Measurements from ENCODE around the gene ITGAD. TPM values are rescaled to one million over a fixed set of nuclear protein-coding genes. Genes with fewer than 3 reads are reported as not detected.

The ITGAD gene
- total RNA-seq, 8 experiments from 2014 or later, result 0.33 to 0.36 (median 0.35) TPM; not detected in 5

- peak in 2 of 8 experiments; percentile 2 to 4 for ATAC-seq (replicated peaks in 6 of 8)
- Histone ChIP-seq H3K4me3 (peak overlapping the region; percentile 24 to 46 (median 36)), H3K4me1 (replicated peaks in 1 of 2) (peaks cover 8 to 10% of the 10 kb centered on the region in 2 donors), H3K27ac (peak overlapping the region in 1 of 2 donors; percentile 27)
- 0 to 57% (median 36%) methylated on average over 1 to 13 of the region's 15 CpGs; no CpG with 5 or more reads in 2 of the 10 experiments for WGBS, 10 experiments
- in situ Hi-C loops (cut with MboI; ENCODE audit: low pct_unique_long_range_greater_than_20kb in 2 of 9, low sequenced_read_pairs in 9 of 9, unreplicated experiment in 9 of 9), result loop anchor here in 3 of 9 experiments (25.0 kb wide), 2 partner anchors 391 to 509 kb away; partner anchors contain the start of genes SETD1A (in 2 of the 3) and ZNF267 (in 1 of the 3)
These were observed 78.2 kb downstream of the ITGAD start for GRCh38 chr16:31471241-31471874.

GRCh38 chr16:31471875-31472708 lies 79.0 kb downstream of the ITGAD start, which contains the start of gene TGFB1I1:
Gene TGFB1I1 (plus strand): TSS chr16:31472152. CDS start chr16:31472189, 37 bp downstream.
- in situ Hi-C loops (cut with MboI; ENCODE audit: low pct_unique_long_range_greater_than_20kb in 2 of 9, low sequenced_read_pairs in 9 of 9, unreplicated experiment in 9 of 9), result loop anchor here in 3 of 9 experiments (25.0 kb wide), 2 partner anchors 390 to 510 kb away; partner anchors contain the start of genes SETD1A (in 2 of the 3) and ZNF267 (in 1 of the 3)

GRCh38 chr16:31472709-31473203 lies 79.6 kb downstream of the ITGAD start:
- Histone ChIP-seq H3K4me3 (peak overlapping the region in 3 of 5 donors; percentile 36 to 46 (median 45)), H3K4me1 (replicated peaks in 1 of 2) (peaks cover 10 to 18% of the 10 kb centered on the region in 2 donors), H3K27ac (no peak overlapping the region)
- WGBS, 10 experiments, result 0 to 51% (median 37%) methylated on average over 1 to 9 of the region's 20 CpGs; no CpG with 5 or more reads in 5 of the 10 experiments
- ATAC-seq (replicated peaks in 6 of 8), result peak in 7 of 8 experiments; percentile 2 to 82 (median 31)
- in situ Hi-C loops (cut with MboI; ENCODE audit: low pct_unique_long_range_greater_than_20kb in 2 of 9, low sequenced_read_pairs in 9 of 9, unreplicated experiment in 9 of 9), result loop anchor here in 3 of 9 experiments (25.0 kb wide), 2 partner anchors 390 to 510 kb away; partner anchors contain the start of genes SETD1A (in 2 of the 3) and ZNF267 (in 1 of the 3)

More at GRCh38 chr16:31471875-31472708, 79.0 kb downstream of the ITGAD start, which contains the start of gene TGFB1I1:
- ATAC-seq (replicated peaks in 6 of 8), result peak; percentile 52 to 84 (median 72)
- WGBS, 10 experiments, result 0 to 1% methylated on average over 1 to 15 of the region's 63 CpGs; no CpG with 5 or more reads in 8 of the 10 experiments
- H3K4me1 ChIP-seq (replicated peaks in 1 of 2), result peaks cover 10 to 11% of the 10 kb centered on the region in 2 donors
- peak within 1 kb of the TSS in 1 of 2 donors; percentile 27 for H3K27ac ChIP-seq
- H3K4me3 ChIP-seq, result peak within 1 kb of the TSS; percentile 24 to 46 (median 36)

- ATAC-seq (replicated peaks in 6 of 8), result no peak
- Histone ChIP-seq H3K4me3 (no peak overlapping the region), H3K4me1 (replicated peaks in 1 of 2) (peaks cover 10 to 21% of the 10 kb centered on the region in 2 donors), H3K27ac (no peak overlapping the region)
- in situ Hi-C loops (cut with MboI; ENCODE audit: low pct_unique_long_range_greater_than_20kb in 2 of 9, low sequenced_read_pairs in 9 of 9, unreplicated experiment in 9 of 9), result loop anchor here in 3 of 9 experiments (25.0 kb wide), 2 partner anchors 389 to 511 kb away; partner anchors contain the start of genes SETD1A (in 2 of the 3) and ZNF267 (in 1 of the 3)
- 52 to 100% (median 100%) methylated on average over 1 to 6 of the region's 17 CpGs; no CpG with 5 or more reads in 3 of the 10 experiments for WGBS, 10 experiments
These were observed 80.3 kb downstream of the ITGAD start for GRCh38 chr16:31473264-31473984.

- ATAC-seq (replicated peaks in 6 of 8), result peak in 3 of 8 experiments; percentile 44 to 57 (median 46)
- WGBS, 10 experiments, result 50 to 84% (median 69%) methylated on average over 1 to 6 of the region's 12 CpGs; no CpG with 5 or more reads in 2 of the 10 experiments
- peaks cover 10 to 21% of the 10 kb centered on the region in 2 donors for H3K4me1 ChIP-seq (replicated peaks in 1 of 2)
- H3K27ac ChIP-seq, result no peak overlapping the region
- in situ Hi-C loops (cut with MboI; ENCODE audit: low pct_unique_long_range_greater_than_20kb in 2 of 9, low sequenced_read_pairs in 9 of 9, unreplicated experiment in 9 of 9), result loop anchor here in 3 of 9 experiments (25.0 kb wide), 2 partner anchors 388 to 512 kb away; partner anchors contain the start of genes SETD1A (in 2 of the 3) and ZNF267 (in 1 of the 3)
- no peak overlapping the region for H3K4me3 ChIP-seq
These were observed 81.1 kb downstream of the ITGAD start for GRCh38 chr16:31474173-31474714.

- Histone ChIP-seq H3K4me1 (replicated peaks in 1 of 2) (peaks cover 10 to 21% of the 10 kb centered on the region in 2 donors), H3K4me3 (no peak overlapping the region), H3K27ac (no peak overlapping the region)
- in situ Hi-C loops (cut with MboI; ENCODE audit: low pct_unique_long_range_greater_than_20kb in 2 of 9, low sequenced_read_pairs in 9 of 9, unreplicated experiment in 9 of 9), result loop anchor here in 3 of 9 experiments (25.0 kb wide), 2 partner anchors 387 to 513 kb away; partner anchors contain the start of genes SETD1A (in 2 of the 3) and ZNF267 (in 1 of the 3)
- no peak for ATAC-seq (replicated peaks in 6 of 8)
- WGBS, 10 experiments, result 70 to 98% (median 87%) methylated on average over 2 to 11 of the region's 12 CpGs; no CpG with 5 or more reads in 1 of the 10 experiments
These were observed 81.9 kb downstream of the ITGAD start for GRCh38 chr16:31474773-31475738.

GRCh38 chr16:31475946-31476302 lies 82.8 kb downstream of the ITGAD start:
- no peak for ATAC-seq (replicated peaks in 6 of 8)
- 20 to 27% methylated on average over 2 to 7 of the region's 26 CpGs; no CpG with 5 or more reads in 8 of the 10 experiments for WGBS, 10 experiments
- Histone ChIP-seq H3K27ac (no peak overlapping the region), H3K4me3 (peak overlapping the region in 2 of 5 donors; percentile 27 to 32), H3K4me1 (replicated peaks in 1 of 2) (peaks cover 10 to 20% of the 10 kb centered on the region in 2 donors)
- in situ Hi-C loops (cut with MboI; ENCODE audit: low pct_unique_long_range_greater_than_20kb in 2 of 9, low sequenced_read_pairs in 9 of 9, unreplicated experiment in 9 of 9), result no loop called here

Other genes starting within 250 kb of the ITGAD start
- 1 to 10 TPM in 3 of 8 experiments, under 1 TPM in 5; 0.36 to 3.8 (median 0.82) TPM for gene PRSS36, start 243.3 kb upstream of the ITGAD start, total RNA-seq
- gene FUS, start 213.2 kb upstream of the ITGAD start, total RNA-seq, result 100 to 1,000 TPM in 3 of 8 experiments, 10 to 100 TPM in 5; 31.7 to 375 (median 75.1) TPM
- 10 to 100 TPM in 2 of 8 experiments, 1 to 10 TPM in 2, under 1 TPM in 4; 0.43 to 45.6 (median 1.2) TPM for gene PYCARD, start 190.6 kb upstream of the ITGAD start, total RNA-seq
- gene TRIM72, start 179.2 kb upstream of the ITGAD start, total RNA-seq, result under 1 TPM in 7 of 8 experiments, not detected in 1; 0.05 to 0.57 (median 0.13) TPM
- under 1 TPM in 4 of 8 experiments, not detected in 4; 0.22 to 0.52 (median 0.39) TPM for gene PYDC1, start 176.2 kb upstream of the ITGAD start, total RNA-seq
- gene ITGAM, start 133.4 kb upstream of the ITGAD start, total RNA-seq, result 1 to 10 TPM in 2 of 8 experiments, under 1 TPM in 2, not detected in 4; 0.33 to 1.3 (median 0.95) TPM
- gene ITGAX, start 38.2 kb upstream of the ITGAD start, total RNA-seq, result 10 to 100 TPM in 1 of 8 experiments, 1 to 10 TPM in 1, under 1 TPM in 3, not detected in 3; 0.08 to 90.0 (median 1.00) TPM
- not detected for gene COX6A2, start 35.0 kb downstream of the ITGAD start, total RNA-seq
- 1 to 10 TPM in 6 of 8 experiments, under 1 TPM in 2; 0.25 to 4.1 (median 2.2) TPM for gene ZNF843, start 49.5 kb downstream of the ITGAD start, total RNA-seq
- gene ARMC5, start 66.2 kb downstream of the ITGAD start, total RNA-seq, result 10 to 100 TPM in 3 of 8 experiments, 1 to 10 TPM in 5; 7.4 to 12.3 (median 9.4) TPM
- gene TGFB1I1, start 78.8 kb downstream of the ITGAD start, total RNA-seq, result 10 to 100 TPM in 3 of 8 experiments, 1 to 10 TPM in 4, under 1 TPM in 1; 0.87 to 18.3 (median 3.0) TPM
- 1 to 10 TPM in 7 of 8 experiments, under 1 TPM in 1; 0.36 to 3.0 (median 2.5) TPM for gene SLC5A2, start 89.8 kb downstream of the ITGAD start, total RNA-seq
- 10 to 100 TPM; 36.8 to 82.0 (median 56.6) TPM for gene RUSF1, start 115.1 kb downstream of the ITGAD start, total RNA-seq
- gene AHSP, start 134.6 kb downstream of the ITGAD start, total RNA-seq, result 1 to 10 TPM in 3 of 8 experiments, not detected in 5; 1.3 to 2.8 (median 2.3) TPM

All from motor neuron (in vitro differentiated cells).